Thoracic aorta (tissue), 2 donors: ENCODE results near the gene PDE1A. TPM values are rescaled to one million over a fixed set of nuclear protein-coding genes. Genes with fewer than 3 reads are reported as not detected.

ENCODE experiments used
- ATAC-seq: fragments of 150-250 bp; one replicate; pipeline ENCODE4 v1.8.0; 2017; ENCODE audit warnings: low read depth; ENCODE audit not compliant: insufficient number of reproducible peaks, low FRiP score
- DNase-seq: peaks from one replicate; pipeline ENCODE4 v3.0.0-alpha.2; 2020; ENCODE audit warnings: low spot score
- H3K27ac ChIP-seq, 2 donors: fragments of 200-600 bp; sonication (generic); 1 replicate in 1 of 2; 2 replicates in 1 of 2; pipeline ENCODE4 v1.5.1; 2016; ENCODE audit warnings: mild to moderate bottlenecking in 2 of 2, moderate library complexity in 2 of 2
- H3K27me3 ChIP-seq: fragments of 200-600 bp; sonication (generic); replicated peaks from 2 replicates; pipeline ENCODE4 v1.6.0; 2016; ENCODE audit warnings: mild to moderate bottlenecking; ENCODE audit not compliant: insufficient read depth
- H3K36me3 ChIP-seq: fragments of 200-600 bp; sonication (generic); one replicate; pipeline ENCODE4 v1.5.1; 2016
- H3K4me1 ChIP-seq, 2 donors: fragments of 200-600 bp; sonication (generic); 1 replicate in 1 of 2; 2 replicates in 1 of 2; pipeline versions ENCODE4 v1.5.1 to v1.6.0; 2016; ENCODE audit warnings: low read depth in 2 of 2, mild to moderate bottlenecking in 1 of 2; ENCODE audit not compliant: control insufficient read depth in 1 of 2
- H3K4me3 ChIP-seq: fragments of 200-600 bp; sonication (generic); 2 replicates; pipeline ENCODE4 v1.5.1; 2016; ENCODE audit warnings: mild to moderate bottlenecking
- H3K9me3 ChIP-seq: fragments of 200-600 bp; sonication (generic); 2 replicates; pipeline ENCODE4 v1.5.1; 2016
- total RNA-seq, 2 donors: library from RNA; depleted of rRNA; stranded (reverse); fragments of >200 nt; gene quantifications; one replicate each; pipeline versions ENCODE4 v1.1.0 to v1.2.3, GENCODE V29; 2016
- TF ChIP-seq, protein P1 (sequence below): fragments of 200-600 bp; sonication (generic); IDR thresholded peaks from one replicate; pipeline ENCODE4 v1.5.1; 2019; ENCODE audit warnings: antibody characterized with exemption

PDE1A gene
- total RNA-seq, 2 donors from 2014 or later: 31.7 to 35.2 TPM

- TF ChIP-seq, protein P1, sequence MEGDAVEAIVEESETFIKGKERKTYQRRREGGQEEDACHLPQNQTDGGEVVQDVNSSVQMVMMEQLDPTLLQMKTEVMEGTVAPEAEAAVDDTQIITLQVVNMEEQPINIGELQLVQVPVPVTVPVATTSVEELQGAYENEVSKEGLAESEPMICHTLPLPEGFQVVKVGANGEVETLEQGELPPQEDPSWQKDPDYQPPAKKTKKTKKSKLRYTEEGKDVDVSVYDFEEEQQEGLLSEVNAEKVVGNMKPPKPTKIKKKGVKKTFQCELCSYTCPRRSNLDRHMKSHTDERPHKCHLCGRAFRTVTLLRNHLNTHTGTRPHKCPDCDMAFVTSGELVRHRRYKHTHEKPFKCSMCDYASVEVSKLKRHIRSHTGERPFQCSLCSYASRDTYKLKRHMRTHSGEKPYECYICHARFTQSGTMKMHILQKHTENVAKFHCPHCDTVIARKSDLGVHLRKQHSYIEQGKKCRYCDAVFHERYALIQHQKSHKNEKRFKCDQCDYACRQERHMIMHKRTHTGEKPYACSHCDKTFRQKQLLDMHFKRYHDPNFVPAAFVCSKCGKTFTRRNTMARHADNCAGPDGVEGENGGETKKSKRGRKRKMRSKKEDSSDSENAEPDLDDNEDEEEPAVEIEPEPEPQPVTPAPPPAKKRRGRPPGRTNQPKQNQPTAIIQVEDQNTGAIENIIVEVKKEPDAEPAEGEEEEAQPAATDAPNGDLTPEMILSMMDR: no peak
- peaks cover 4% of the 10 kb centered on the region for H3K36me3 ChIP-seq
- H3K27me3 ChIP-seq: no peaks in the 10 kb centered on the region
- no peak overlapping the region for H3K4me3 ChIP-seq
- no peak overlapping the region for H3K27ac ChIP-seq
- no peaks in the 10 kb centered on the region for H3K9me3 ChIP-seq
- DNase-seq (no peak), ATAC-seq (no peak)
- H3K4me1 ChIP-seq: peaks cover 15 to 27% of the 10 kb centered on the region in 2 donors
These were observed 164.9 kb downstream of the PDE1A start for GRCh38 chr2:182261860-182262387.

- no peak for ATAC-seq
- H3K27ac ChIP-seq: peak overlapping the region in 1 of 2 donors; percentile 49
- H3K4me3 ChIP-seq: peak overlapping the region; percentile 51
- H3K36me3 ChIP-seq: peaks cover 4% of the 10 kb centered on the region
- TF ChIP-seq, protein P1: no peak
- no peaks in the 10 kb centered on the region for H3K9me3 ChIP-seq
- peaks cover 15 to 27% of the 10 kb centered on the region in 2 donors for H3K4me1 ChIP-seq
- H3K27me3 ChIP-seq: no peaks in the 10 kb centered on the region
- no peak for DNase-seq
These were observed 167.1 kb downstream of the PDE1A start for GRCh38 chr2:182259629-182260150.

- Histone ChIP-seq H3K9me3 (no peaks in the 10 kb centered on the region), H3K27ac (no peak overlapping the region), H3K36me3 (no peaks in the 10 kb centered on the region), H3K4me3 (no peak overlapping the region), H3K4me1 (peaks cover 0 to 16% of the 10 kb centered on the region in 2 donors), H3K27me3 (no peaks in the 10 kb centered on the region)
- TF ChIP-seq, protein P1: no peak
- ATAC-seq (no peak), DNase-seq (no peak)
These were observed 174.3 kb downstream of the PDE1A start for GRCh38 chr2:182252534-182252933.

DNA sequence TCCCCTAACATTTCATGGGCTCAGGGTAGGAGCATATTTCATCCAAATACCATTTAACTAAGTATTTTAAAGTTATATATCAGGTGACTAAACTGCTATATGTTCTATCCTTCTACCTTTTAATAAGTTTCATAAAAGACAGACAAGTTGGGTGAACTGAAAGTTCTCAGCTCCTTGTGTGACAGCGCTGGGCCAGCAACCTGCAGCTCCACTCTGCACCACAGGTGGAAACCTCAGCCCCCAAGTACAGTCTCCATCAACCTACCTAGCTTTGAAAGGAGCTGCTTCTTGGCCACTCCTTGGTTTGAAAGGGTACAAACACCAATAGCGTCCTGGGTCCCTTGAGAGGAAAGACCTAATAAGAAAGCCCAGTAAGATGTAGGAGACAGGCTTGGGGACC is 177.9 kb downstream of the PDE1A start:
- TF ChIP-seq, protein P1: no peak
- H3K27me3 ChIP-seq: no peaks in the 10 kb centered on the region
- no peak for DNase-seq
- H3K4me3 ChIP-seq: no peak overlapping the region
- H3K4me1 ChIP-seq: peaks cover 0 to 16% of the 10 kb centered on the region in 2 donors
- no peak overlapping the region for H3K27ac ChIP-seq
- no peaks in the 10 kb centered on the region for H3K9me3 ChIP-seq
- no peaks in the 10 kb centered on the region for H3K36me3 ChIP-seq
- ATAC-seq: no peak

DNA sequence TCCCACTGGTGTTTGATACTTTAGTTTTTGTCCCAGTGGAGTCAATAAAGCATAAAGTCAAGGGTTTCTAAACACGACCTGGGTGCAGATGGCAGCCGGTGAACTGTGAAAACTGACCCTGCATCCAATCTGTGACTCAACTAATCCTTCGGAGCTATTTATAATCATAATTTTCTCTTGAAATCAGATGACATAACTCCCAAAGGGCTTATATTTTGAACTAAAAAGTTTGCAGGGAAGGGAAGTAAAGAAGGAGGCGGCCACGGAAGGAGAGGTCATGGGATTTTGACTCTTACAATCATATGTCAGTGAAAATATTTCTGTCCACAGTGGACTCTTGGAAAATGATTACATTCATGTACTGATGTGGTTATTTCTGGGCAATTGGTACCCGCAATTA is 178.5 kb downstream of the PDE1A start:
- no peak for DNase-seq
- no peak for ATAC-seq

More for the DNA sequence above, 178.5 kb downstream of the PDE1A start:
- TF ChIP-seq, protein P1: no peak
- Histone ChIP-seq H3K4me1 (peaks cover 0 to 16% of the 10 kb centered on the region in 2 donors), H3K27me3 (no peaks in the 10 kb centered on the region), H3K9me3 (no peaks in the 10 kb centered on the region), H3K27ac (no peak overlapping the region), H3K36me3 (no peaks in the 10 kb centered on the region), H3K4me3 (no peak overlapping the region)
